Ishikawa (cell line): ENCODE measurements around the gene BCR.

Experiments
- EGR1 ChIP-seq: IDR thresholded peaks from 2 replicates; pipeline ENCODE4 v1.6.1; 2012
- EP300 ChIP-seq: IDR thresholded peaks from 2 replicates; pipeline ENCODE4 v1.6.1; 2012; ENCODE audit warnings: borderline replicate concordance
- RAD21 ChIP-seq: IDR thresholded peaks from 2 replicates; pipeline ENCODE4 v1.6.1; 2012; ENCODE audit warnings: low read depth
- TCF12 ChIP-seq: IDR thresholded peaks from 2 replicates; pipeline ENCODE4 v1.6.1; 2012; ENCODE audit warnings: low read depth
- TF ChIP-seq, protein P1 (sequence below): IDR thresholded peaks from 2 replicates; pipeline ENCODE4 v1.6.1; 2012; ENCODE audit warnings: low read depth, mild to moderate bottlenecking

DNA sequence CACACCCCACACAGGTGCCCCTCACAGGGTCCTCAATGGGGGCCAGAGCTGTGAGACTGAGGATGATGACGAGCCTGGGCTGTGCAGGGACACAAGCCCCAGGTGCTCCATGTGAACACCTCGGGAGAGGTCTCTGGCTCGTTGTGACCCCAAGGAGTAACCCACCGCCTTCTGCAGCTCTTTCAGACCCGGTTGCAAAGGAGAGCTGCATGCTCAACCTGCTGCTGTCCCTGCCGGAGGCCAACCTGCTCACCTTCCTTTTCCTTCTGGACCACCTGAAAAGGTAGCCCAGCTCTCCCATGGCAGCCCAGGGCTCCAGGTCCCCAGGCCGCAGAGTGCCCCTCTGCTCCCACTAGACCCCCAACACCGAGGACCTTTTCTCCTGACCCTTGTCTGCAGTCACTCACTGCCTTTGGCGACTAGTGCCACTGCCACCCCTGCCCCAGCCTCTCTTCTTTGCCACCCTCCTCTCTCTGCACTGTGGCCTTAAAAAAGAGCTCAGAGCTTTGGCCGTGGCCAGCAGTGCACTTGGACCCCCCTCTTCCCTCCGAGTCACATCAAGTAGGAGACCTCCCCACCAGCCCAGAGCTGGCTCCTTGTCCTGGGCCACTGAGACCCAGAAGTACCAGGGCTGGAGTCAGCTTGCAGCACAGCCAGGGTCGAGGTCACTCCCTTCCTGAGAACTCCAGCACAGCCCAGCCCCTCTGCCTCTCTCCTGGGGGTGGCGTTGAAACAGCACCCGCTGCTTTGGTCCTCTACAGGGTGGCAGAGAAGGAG is 133.7 kb downstream of the BCR start:
- TF ChIP-seq RAD21 (no peak), EP300 (no peak), EGR1 (no peak), TCF12 (no peak)
- TF ChIP-seq, protein P1, sequence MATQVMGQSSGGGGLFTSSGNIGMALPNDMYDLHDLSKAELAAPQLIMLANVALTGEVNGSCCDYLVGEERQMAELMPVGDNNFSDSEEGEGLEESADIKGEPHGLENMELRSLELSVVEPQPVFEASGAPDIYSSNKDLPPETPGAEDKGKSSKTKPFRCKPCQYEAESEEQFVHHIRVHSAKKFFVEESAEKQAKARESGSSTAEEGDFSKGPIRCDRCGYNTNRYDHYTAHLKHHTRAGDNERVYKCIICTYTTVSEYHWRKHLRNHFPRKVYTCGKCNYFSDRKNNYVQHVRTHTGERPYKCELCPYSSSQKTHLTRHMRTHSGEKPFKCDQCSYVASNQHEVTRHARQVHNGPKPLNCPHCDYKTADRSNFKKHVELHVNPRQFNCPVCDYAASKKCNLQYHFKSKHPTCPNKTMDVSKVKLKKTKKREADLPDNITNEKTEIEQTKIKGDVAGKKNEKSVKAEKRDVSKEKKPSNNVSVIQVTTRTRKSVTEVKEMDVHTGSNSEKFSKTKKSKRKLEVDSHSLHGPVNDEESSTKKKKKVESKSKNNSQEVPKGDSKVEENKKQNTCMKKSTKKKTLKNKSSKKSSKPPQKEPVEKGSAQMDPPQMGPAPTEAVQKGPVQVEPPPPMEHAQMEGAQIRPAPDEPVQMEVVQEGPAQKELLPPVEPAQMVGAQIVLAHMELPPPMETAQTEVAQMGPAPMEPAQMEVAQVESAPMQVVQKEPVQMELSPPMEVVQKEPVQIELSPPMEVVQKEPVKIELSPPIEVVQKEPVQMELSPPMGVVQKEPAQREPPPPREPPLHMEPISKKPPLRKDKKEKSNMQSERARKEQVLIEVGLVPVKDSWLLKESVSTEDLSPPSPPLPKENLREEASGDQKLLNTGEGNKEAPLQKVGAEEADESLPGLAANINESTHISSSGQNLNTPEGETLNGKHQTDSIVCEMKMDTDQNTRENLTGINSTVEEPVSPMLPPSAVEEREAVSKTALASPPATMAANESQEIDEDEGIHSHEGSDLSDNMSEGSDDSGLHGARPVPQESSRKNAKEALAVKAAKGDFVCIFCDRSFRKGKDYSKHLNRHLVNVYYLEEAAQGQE, result no peak
